K562 (cell line): ENCODE results near the gene CYB5D1. TPM values are rescaled to one million over a fixed set of nuclear protein-coding genes. Genes with fewer than 3 reads are reported as not detected.

Experiments
- BRD9 ChIP-seq: fragments of 450-650 bp; IDR thresholded peaks from 2 replicates; pipeline ENCODE4 v1.6.1; 2018; ENCODE audit warnings: low read depth; ENCODE audit not compliant: partially characterized antibody
- CEBPB ChIP-seq: fragments of 450-650 bp; IDR thresholded peaks from 2 replicates; pipeline ENCODE4 v1.6.1; 2016; ENCODE audit warnings: missing genetic modification characterization, missing compliant biosample characterization
- ELK3 ChIP-seq: fragments of 450-650 bp; formaldehyde crosslinking; IDR thresholded peaks from 2 replicates; pipeline ENCODE4 v1.4.0; 2020; ENCODE audit warnings: mild to moderate bottlenecking
- FOXK1 ChIP-seq: sonication (generic); formaldehyde crosslinking; IDR thresholded peaks from 2 replicates; pipeline ENCODE4 v1.8.0; 2022; ENCODE audit warnings: missing genetic modification reagents, mild to moderate bottlenecking, borderline replicate concordance
- HNRNPLL ChIP-seq: fragments of 200-400 bp; formaldehyde crosslinking; IDR thresholded peaks from 2 replicates; pipeline ENCODE4 v1.6.1; 2017; ENCODE audit warnings: low read length, low read depth, mild to moderate bottlenecking; ENCODE audit not compliant: poor library complexity, severe bottlenecking
- ID3 ChIP-seq, 2 experiments: fragments of 250-450 bp in 1 of 2; fragments of 450-650 bp in 1 of 2; sonication (Bioruptor Pico) in 1 of 2; IDR thresholded peaks; 2 replicates each; pipeline versions ENCODE4 v1.6.1 to v1.8.0; 2016 to 2021; ENCODE audit warnings: mild to moderate bottlenecking in 2 of 2, moderate library complexity in 2 of 2, missing compliant biosample characterization in 1 of 2, missing genetic modification characterization in 1 of 2
- IFI16 ChIP-seq: fragments of 250-450 bp; sonication (Bioruptor Pico); IDR thresholded peaks from 2 replicates; pipeline ENCODE4 v2.1.2; 2022; ENCODE audit warnings: mild to moderate bottlenecking, inconsistent platforms
- KDM2B ChIP-seq: fragments of 250-450 bp; sonication (Bioruptor Pico); IDR thresholded peaks from 2 replicates; pipeline ENCODE4 v1.8.0; 2021; ENCODE audit warnings: mild to moderate bottlenecking, moderate library complexity
- NBN ChIP-seq: fragments of 450-650 bp; IDR thresholded peaks from 2 replicates; pipeline ENCODE4 v1.6.1; 2016; ENCODE audit warnings: low read depth, mild to moderate bottlenecking
- NCOR1 ChIP-seq: fragments of 450-650 bp; IDR thresholded peaks from 2 replicates; pipeline ENCODE4 v1.6.1; 2016; ENCODE audit warnings: mild to moderate bottlenecking, moderate library complexity
- NFYB ChIP-seq: IDR thresholded peaks from 2 replicates; pipeline ENCODE4 v1.6.1; 2011; ENCODE audit warnings: mild to moderate bottlenecking, moderate library complexity; ENCODE audit not compliant: insufficient read length; ENCODE audit errors: extremely low read depth
- POLR2B ChIP-seq: fragments of 450-650 bp; IDR thresholded peaks from 2 replicates; pipeline ENCODE4 v1.6.1; 2018; ENCODE audit warnings: low read depth; ENCODE audit not compliant: partially characterized antibody
- PRMT5 ChIP-seq: sonication (generic); formaldehyde crosslinking; IDR thresholded peaks from 2 replicates; pipeline ENCODE4 v1.5.0; 2020; ENCODE audit warnings: missing genetic modification reagents
- SMARCC2 ChIP-seq: fragments of 450-650 bp; IDR thresholded peaks from 2 replicates; pipeline ENCODE4 v1.6.1; 2017; ENCODE audit warnings: antibody characterized with exemption, moderate library complexity, mild to moderate bottlenecking, low read depth
- SNIP1 ChIP-seq: fragments of 450-650 bp; IDR thresholded peaks from 2 replicates; pipeline ENCODE4 v1.7.1; 2017; ENCODE audit warnings: low read depth, mild to moderate bottlenecking
- ZBTB2 ChIP-seq: fragments of 450-650 bp; IDR thresholded peaks from 2 replicates; pipeline ENCODE4 v1.6.1; 2016; ENCODE audit warnings: antibody characterized with exemption
- ZNF165 ChIP-seq: fragments of 250-450 bp; sonication (Bioruptor Pico); IDR thresholded peaks from 2 replicates; pipeline ENCODE4 v1.4.0; 2020; ENCODE audit warnings: borderline replicate concordance
- ZNF212 ChIP-seq: fragments of 450-650 bp; formaldehyde crosslinking; IDR thresholded peaks from 2 replicates; pipeline ENCODE4 v1.4.0; 2020; ENCODE audit warnings: mild to moderate bottlenecking
- polyA plus RNA-seq, 8 experiments: library from polyadenylated mRNA; depleted of rRNA in 4 of 8; stranded (reverse) in 5 of 8; unstranded in 3 of 8; fragments of >200 nt; fragmentation: Nextera tagmentation in 2 of 8; fragmentation: Illumina TruSeq in 1 of 8; extraction: Ambion mirVana in 2 of 8; extraction: Trizol in 1 of 8; gene quantifications; 2 replicates each; pipeline versions ENCODE4 v1.2.1 to v1.2.3, GENCODE V29; 2011 to 2014; ENCODE audit warnings: inconsistent platforms in 1 of 8, missing spikeins in 1 of 8
- total RNA-seq, 7 experiments: library from RNA; depleted of rRNA in 6 of 7; stranded (reverse); fragments of >200 nt in 6 of 7; fragmentation: Illumina TruSeq in 2 of 7; extraction: Trizol in 2 of 7; gene quantifications; 2 replicates each; pipeline versions ENCODE4 v1.2.1 to v1.2.3, GENCODE V29; 2011 to 2021; ENCODE audit warnings: low replicate concordance in 1 of 7
- TF ChIP-seq, protein P1 (sequence below): sonication (generic); formaldehyde crosslinking; IDR thresholded peaks from 2 replicates; pipeline ENCODE4 v1.8.0; 2022; ENCODE audit warnings: mild to moderate bottlenecking, missing genetic modification reagents
- TF ChIP-seq, protein P2 (sequence below): fragments of 450-650 bp; IDR thresholded peaks from 2 replicates; pipeline ENCODE4 v1.6.1; 2018; ENCODE audit warnings: mild to moderate bottlenecking, low read depth; ENCODE audit not compliant: partially characterized antibody

The CYB5D1 gene
- total and polyA plus RNA-seq, 9 of the 15 experiments (the other 6 are each of a cell fraction or from before 2014, with no cell fraction given) = 2.4 to 7.9 (median 5.7) TPM

- TF ChIP-seq, protein P1, sequence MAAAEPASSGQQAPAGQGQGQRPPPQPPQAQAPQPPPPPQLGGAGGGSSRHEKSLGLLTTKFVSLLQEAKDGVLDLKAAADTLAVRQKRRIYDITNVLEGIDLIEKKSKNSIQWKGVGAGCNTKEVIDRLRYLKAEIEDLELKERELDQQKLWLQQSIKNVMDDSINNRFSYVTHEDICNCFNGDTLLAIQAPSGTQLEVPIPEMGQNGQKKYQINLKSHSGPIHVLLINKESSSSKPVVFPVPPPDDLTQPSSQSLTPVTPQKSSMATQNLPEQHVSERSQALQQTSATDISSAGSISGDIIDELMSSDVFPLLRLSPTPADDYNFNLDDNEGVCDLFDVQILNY (CRISPR knock-in tag) = 0 out of 2 replicates have a peak, but pooled peaks have one; percentile 28
- peak; percentile 66 for TF ChIP-seq BRD9
- TF ChIP-seq FOXK1 (CRISPR knock-in tag) = no peak
- TF ChIP-seq KDM2B (CRISPR knock-in tag) = no peak
- TF ChIP-seq CEBPB (tag) = no peak
- peak; percentile 66 for TF ChIP-seq POLR2B
- no peak for TF ChIP-seq NFYB
- no peak for TF ChIP-seq PRMT5 (CRISPR knock-in tag)
- no peak; the same call in 1 of the 2 replicates for TF ChIP-seq NBN
- TF ChIP-seq, protein P2, sequence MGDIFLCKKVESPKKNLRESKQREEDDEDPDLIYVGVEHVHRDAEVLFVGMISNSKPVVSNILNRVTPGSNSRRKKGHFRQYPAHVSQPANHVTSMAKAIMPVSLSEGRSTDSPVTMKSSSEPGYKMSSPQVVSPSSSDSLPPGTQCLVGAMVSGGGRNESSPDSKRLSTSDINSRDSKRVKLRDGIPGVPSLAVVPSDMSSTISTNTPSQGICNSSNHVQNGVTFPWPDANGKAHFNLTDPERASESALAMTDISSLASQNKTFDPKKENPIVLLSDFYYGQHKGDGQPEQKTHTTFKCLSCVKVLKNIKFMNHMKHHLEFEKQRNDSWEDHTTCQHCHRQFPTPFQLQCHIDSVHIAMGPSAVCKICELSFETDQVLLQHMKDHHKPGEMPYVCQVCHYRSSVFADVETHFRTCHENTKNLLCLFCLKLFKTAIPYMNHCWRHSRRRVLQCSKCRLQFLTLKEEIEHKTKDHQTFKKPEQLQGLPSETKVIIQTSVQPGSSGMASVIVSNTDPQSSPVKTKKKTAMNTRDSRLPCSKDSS = no peak
- TF ChIP-seq IFI16 (CRISPR knock-in tag) = no peak
- TF ChIP-seq ZNF165 (CRISPR knock-in tag) = no peak
- no peak for TF ChIP-seq ELK3
- TF ChIP-seq ZNF212 = no peak
- no peak for TF ChIP-seq HNRNPLL
- TF ChIP-seq SMARCC2 = no peak
- no peak for TF ChIP-seq NCOR1
- no peak for TF ChIP-seq SNIP1
- no peak for TF ChIP-seq ID3 (CRISPR knock-in tag; IDR thresholded peaks at IDR 0.05)
- no peak for TF ChIP-seq ID3 (tag; IDR thresholded peaks at IDR 0.05)
- TF ChIP-seq ZBTB2 = no peak
Observed at GRCh38 chr17:7857713-7858521, at the start of gene CYB5D1 (continued).
